ENCODE results near the gene DGKG. TPM values are rescaled to one million over a fixed set of nuclear protein-coding genes. Genes with fewer than 3 reads are reported as not detected.
A peak's percentile ranks its signal among the peaks of the same experiment; 100 is the strongest.

DGKG gene
- total RNA-seq, 1 donor from 2014 or later, result 3.9 TPM

GRCh38 chr3:186361246-186361761 lies 730 bp downstream of the DGKG start:
- ATAC-seq (ENCODE audit: low read depth) (peak; percentile 13), DNase-seq (no peak)
- Mint-ChIP-seq H3K27ac (no peak overlapping the region), H3K36me3 (ENCODE audit: low read depth) (no peaks in the 10 kb centered on the region), H3K4me3 (peak overlapping the region; percentile 83), H3K27me3 (peaks cover 7% of the 10 kb centered on the region), H3K4me1 (peaks cover 28% of the 10 kb centered on the region), H3K9me3 (no peaks in the 10 kb centered on the region)
- no peak for TF ChIP-seq CTCF (IDR thresholded peaks at IDR 0.05)
- POLR2A ChIA-PET, result interaction anchor here (1.0 to 2.2 kb wide), 5 partner anchors 28 to 209 kb away, joined by 3 to 12 read pairs (median 4); partner anchors contain the start of gene DNAJB11
- intact Hi-C loops (cut with micrococcal nuclease), result loop anchor here (2.0 to 5.0 kb wide), 3 partner anchors 34 to 156 kb away; no protein-coding TSS in a partner anchor
- CTCF ChIA-PET, result interaction anchor here (1.0 to 1.1 kb wide), 2 partner anchors 103 to 173 kb away, joined by 4 to 5 read pairs; no protein-coding TSS in a partner anchor

DNA sequence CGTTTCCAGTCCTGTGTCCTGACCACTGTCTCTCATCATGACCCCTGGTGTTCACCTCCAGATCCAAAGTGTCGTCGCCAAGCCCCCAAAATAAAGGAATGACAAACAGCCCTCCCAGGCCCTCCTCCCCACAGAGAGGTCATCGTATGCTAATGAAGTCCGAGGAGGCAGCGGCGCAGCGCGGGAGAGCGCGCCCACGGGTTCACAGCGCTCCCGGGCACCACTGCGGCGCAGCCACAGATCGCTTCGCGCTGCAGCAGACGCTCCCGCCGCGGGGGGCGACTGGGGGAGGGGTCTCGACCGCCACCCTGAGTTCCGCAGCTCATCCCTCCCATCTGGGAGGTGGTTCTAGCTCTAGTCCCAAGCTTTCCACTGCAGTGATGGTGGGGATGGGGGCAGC lies 1.3 kb downstream of the DGKG start:
- TF ChIP-seq CTCF (IDR thresholded peaks at IDR 0.05), result no peak
- POLR2A ChIA-PET, result interaction anchor here (2.0 to 2.2 kb wide), 2 partner anchors 158 to 173 kb away, joined by 5 to 12 read pairs; no protein-coding TSS in a partner anchor
- Mint-ChIP-seq H3K36me3 (ENCODE audit: low read depth) (no peaks in the 10 kb centered on the region), H3K27ac (peak overlapping the region; percentile 31), H3K4me1 (peaks cover 28% of the 10 kb centered on the region), H3K9me3 (no peaks in the 10 kb centered on the region), H3K27me3 (peaks cover 7% of the 10 kb centered on the region), H3K4me3 (peak overlapping the region; percentile 83)
- ATAC-seq (ENCODE audit: low read depth), result no peak
- CTCF ChIA-PET, result no interaction called here
- intact Hi-C loops (cut with micrococcal nuclease), result loop anchor here (2.0 to 5.0 kb wide), 3 partner anchors 33 to 157 kb away; no protein-coding TSS in a partner anchor
- DNase-seq, result no peak

- peaks cover 28% of the 10 kb centered on the region for H3K4me1 Mint-ChIP-seq
- no peaks in the 10 kb centered on the region for H3K36me3 Mint-ChIP-seq (ENCODE audit: low read depth)
- H3K27ac Mint-ChIP-seq, result no peak overlapping the region
- ChIA-PET CTCF (interaction anchor here (1.0 kb wide), 1 partner anchor 181 kb away, joined by 3 read pairs; no protein-coding TSS in a partner anchor), POLR2A (no interaction called here)
- no peak overlapping the region for H3K4me3 Mint-ChIP-seq
- intact Hi-C loops (cut with micrococcal nuclease), result no loop called here
- DNase-seq (no peak), ATAC-seq (ENCODE audit: low read depth) (no peak)
- no peaks in the 10 kb centered on the region for H3K9me3 Mint-ChIP-seq
- TF ChIP-seq CTCF (IDR thresholded peaks at IDR 0.05), result no peak
- peaks cover 7% of the 10 kb centered on the region for H3K27me3 Mint-ChIP-seq
Measured at GRCh38 chr3:186359078-186359477, 3.0 kb downstream of the DGKG start.

DNA sequence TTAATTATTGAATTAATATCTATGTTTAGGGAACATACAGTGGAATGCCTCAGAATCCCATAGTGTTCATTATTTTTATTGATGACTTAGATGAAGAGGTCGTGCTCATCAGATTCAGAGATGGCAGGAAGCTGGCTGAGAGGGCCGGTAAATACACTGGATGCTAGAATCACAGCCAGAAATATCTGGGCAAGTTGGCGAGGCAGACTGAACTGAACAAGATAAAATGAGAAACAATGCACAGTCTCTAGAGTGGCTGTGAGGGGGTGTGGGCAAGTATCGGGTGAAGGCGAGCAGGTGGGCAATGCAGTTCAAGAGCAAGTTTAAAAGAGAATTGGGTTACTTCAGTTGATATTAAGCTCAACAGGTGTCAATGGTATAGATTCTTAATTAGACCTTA lies 5.9 kb downstream of the DGKG start:
- peaks cover 2% of the 10 kb centered on the region for H3K27me3 Mint-ChIP-seq
- CTCF ChIA-PET, result no interaction called here
- H3K27ac Mint-ChIP-seq, result no peak overlapping the region
- DNase-seq, result no peak
- no peaks in the 10 kb centered on the region for H3K36me3 Mint-ChIP-seq (ENCODE audit: low read depth)
- ATAC-seq (ENCODE audit: low read depth), result no peak
- intact Hi-C loops (cut with micrococcal nuclease), result no loop called here
- H3K4me1 Mint-ChIP-seq, result peaks cover 16% of the 10 kb centered on the region
- no peak for TF ChIP-seq CTCF (IDR thresholded peaks at IDR 0.05)
- H3K9me3 Mint-ChIP-seq, result no peaks in the 10 kb centered on the region
- POLR2A ChIA-PET, result no interaction called here
- no peak overlapping the region for H3K4me3 Mint-ChIP-seq

DNA sequence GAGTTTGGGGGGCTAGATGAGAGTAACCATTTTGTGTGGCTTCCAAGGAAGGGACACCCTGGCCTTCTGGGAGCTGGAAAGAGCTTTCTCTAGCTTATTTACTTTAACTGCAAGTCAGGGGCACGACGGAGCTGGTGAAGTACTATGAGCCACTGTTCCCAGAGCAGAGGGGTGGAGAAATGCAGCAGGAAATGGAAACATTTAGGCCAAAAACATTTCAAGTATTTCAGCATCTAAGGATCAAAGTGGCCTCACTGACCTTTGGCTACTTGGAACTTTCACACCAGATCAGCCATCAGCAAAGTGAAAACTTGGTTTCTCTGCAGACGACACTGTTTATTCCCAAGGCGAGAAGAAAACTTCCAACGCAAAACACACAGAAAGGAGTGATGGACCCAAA lies 7.9 kb downstream of the DGKG start:
- no peak for TF ChIP-seq CTCF (IDR thresholded peaks at IDR 0.05)
- no peak for ATAC-seq (ENCODE audit: low read depth)
- ChIA-PET POLR2A (no interaction called here), CTCF (no interaction called here)
- H3K4me3 Mint-ChIP-seq, result no peak overlapping the region
- no peaks in the 10 kb centered on the region for H3K9me3 Mint-ChIP-seq
- no peak for DNase-seq
- H3K4me1 Mint-ChIP-seq, result peaks cover 3% of the 10 kb centered on the region
- no peaks in the 10 kb centered on the region for H3K27me3 Mint-ChIP-seq
- H3K36me3 Mint-ChIP-seq (ENCODE audit: low read depth), result no peaks in the 10 kb centered on the region
- no peak overlapping the region for H3K27ac Mint-ChIP-seq
- intact Hi-C loops (cut with micrococcal nuclease), result no loop called here

All from activated B cell treated with CpG ODN at 0.5 μM for 24 hours (primary cell).